ENCODE data around the gene NCKAP5.

The NCKAP5 gene

GRCh38 chr2:133204421-133204820 lies 363.8 kb downstream of the NCKAP5 start:
- DNase-seq (ENCODE audit: low read depth): no peak

- DNase-seq (ENCODE audit: low read depth): no peak
These were observed 367.4 kb downstream of the NCKAP5 start for GRCh38 chr2:133200684-133201421.

GRCh38 chr2:133198678-133199077 lies 369.6 kb downstream of the NCKAP5 start:
- no peak for DNase-seq (ENCODE audit: low read depth)

- no peak for DNase-seq (ENCODE audit: low read depth)
These were observed 371.1 kb downstream of the NCKAP5 start for GRCh38 chr2:133197156-133197555.

GRCh38 chr2:133194777-133195335 lies 373.4 kb downstream of the NCKAP5 start:
- no peak for DNase-seq (ENCODE audit: low read depth)

GRCh38 chr2:133194362-133194655 lies 374.0 kb downstream of the NCKAP5 start:
- no peak for DNase-seq (ENCODE audit: low read depth)

- no peak for DNase-seq (ENCODE audit: low read depth)
These were observed 374.5 kb downstream of the NCKAP5 start for GRCh38 chr2:133193544-133194361.

- no peak for DNase-seq (ENCODE audit: low read depth)
These were observed 376.2 kb downstream of the NCKAP5 start for GRCh38 chr2:133192028-133192427.

- no peak for DNase-seq (ENCODE audit: low read depth)
These were observed 391.1 kb downstream of the NCKAP5 start for GRCh38 chr2:133177196-133177595.

- DNase-seq (ENCODE audit: low read depth): no peak
These were observed 392.3 kb downstream of the NCKAP5 start for GRCh38 chr2:133175926-133176325.

- no peak for DNase-seq (ENCODE audit: low read depth)
These were observed 395.0 kb downstream of the NCKAP5 start for GRCh38 chr2:133173224-133173623.

- DNase-seq (ENCODE audit: low read depth): no peak
These were observed 396.8 kb downstream of the NCKAP5 start for GRCh38 chr2:133171393-133172004.

GRCh38 chr2:133169274-133169912 lies 398.9 kb downstream of the NCKAP5 start:
- DNase-seq (ENCODE audit: low read depth): no peak

GRCh38 chr2:133167990-133168389 lies 400.3 kb downstream of the NCKAP5 start:
- DNase-seq (ENCODE audit: low read depth): no peak

GRCh38 chr2:133167223-133167622 lies 401.0 kb downstream of the NCKAP5 start:
- no peak for DNase-seq (ENCODE audit: low read depth)

GRCh38 chr2:133166031-133166430 lies 402.2 kb downstream of the NCKAP5 start:
- no peak for DNase-seq (ENCODE audit: low read depth)

GRCh38 chr2:133163111-133163510 lies 405.2 kb downstream of the NCKAP5 start:
- DNase-seq (ENCODE audit: low read depth): no peak

- no peak for DNase-seq (ENCODE audit: low read depth)
These were observed 409.8 kb downstream of the NCKAP5 start for GRCh38 chr2:133158442-133158841.

GRCh38 chr2:133158024-133158423 lies 410.2 kb downstream of the NCKAP5 start:
- no peak for DNase-seq (ENCODE audit: low read depth)

GRCh38 chr2:133157141-133157540 lies 411.1 kb downstream of the NCKAP5 start:
- no peak for DNase-seq (ENCODE audit: low read depth)

- no peak for DNase-seq (ENCODE audit: low read depth)
These were observed 415.5 kb downstream of the NCKAP5 start for GRCh38 chr2:133152801-133153200.

GRCh38 chr2:133148187-133148586 lies 420.1 kb downstream of the NCKAP5 start:
- no peak for DNase-seq (ENCODE audit: low read depth)
